Colonic mucosa (tissue), 4 donors: ENCODE data around the gene TMEM269. TPM values are rescaled to one million over a fixed set of nuclear protein-coding genes. Genes with fewer than 3 reads are reported as not detected.
A peak's percentile ranks its signal among the peaks of the same experiment; 100 is the strongest.
"Not testable (repeated sequence)": the region's sequence is repeated elsewhere in the genome, so short reads cannot be mapped to it uniquely, and the experiment has no call there.

Experiments
- DNase-seq: peaks from one replicate; pipeline ENCODE4 v3.0.0-alpha.2; 2020
- H3K27ac ChIP-seq: fragments of 200-600 bp; one replicate; pipeline ENCODE4 v1.8.0; 2021
- H3K27me3 ChIP-seq: fragments of 200-600 bp; one replicate; pipeline ENCODE4 v1.8.0; 2021
- H3K36me3 ChIP-seq: fragments of 200-600 bp; one replicate; pipeline ENCODE4 v1.8.0; 2021
- H3K4me1 ChIP-seq: fragments of 200-600 bp; one replicate; pipeline ENCODE4 v1.8.0; 2021; ENCODE audit warnings: mild to moderate bottlenecking
- H3K4me3 ChIP-seq: fragments of 200-600 bp; one replicate; pipeline ENCODE4 v1.8.0; 2021
- H3K9ac ChIP-seq, 2 donors: one replicate each; pipeline ENCODE4 v1.7.0; 2013; ENCODE audit warnings: control low read depth in 2 of 2, low read depth in 2 of 2, low read length in 2 of 2
- H3K9me3 ChIP-seq: fragments of 200-600 bp; one replicate; pipeline ENCODE4 v1.8.0; 2021
- CTCF ChIP-seq: fragments of 200-600 bp; IDR thresholded peaks from one replicate; pipeline ENCODE4 v1.8.0; 2022; ENCODE audit warnings: antibody characterized with exemption, mild to moderate bottlenecking
- intact Hi-C: fragments of 100-400 bp; cut with DNase I; formaldehyde crosslinking; loops from one replicate; pipeline ENCODE4 v1.14.1; 2022
- total RNA-seq, 2 donors: library from RNA; stranded (reverse); fragmentation: NEBNext Ultra II Directional in 1 of 2; extraction: Animal tissue kit (Norgen Biotek cat#: 25700) in 1 of 2; gene quantifications; one replicate each; pipeline ENCODE4 v1.2.1, GENCODE V29; 2021
- donor health status: healthy.
- donor health status: DM: no; HTN: no; CAD: no.
- donor health status: DM: no; HTN: no; CAD: no.

Gene TMEM269
- total RNA-seq, 2 donors from 2014 or later, result 0.10 TPM; not detected in 1

GRCh38 chr1:42750041-42750440 lies 34.8 kb upstream of the TMEM269 start:
- Histone ChIP-seq H3K27me3 (no peaks in the 10 kb centered on the region), H3K4me3 (no peak overlapping the region), H3K4me1 (no peaks in the 10 kb centered on the region), H3K9me3 (no peaks in the 10 kb centered on the region), H3K36me3 (no peaks in the 10 kb centered on the region), H3K9ac (no peak overlapping the region), H3K27ac (no peak overlapping the region)
- DNase-seq, result no peak
- intact Hi-C loops, result no loop called here
- TF ChIP-seq CTCF, result no peak

GRCh38 chr1:42751511-42752070 lies 33.2 kb upstream of the TMEM269 start:
- H3K9ac ChIP-seq, H3K36me3 ChIP-seq, H3K9me3 ChIP-seq, intact Hi-C loops, H3K27ac ChIP-seq, H3K4me1 ChIP-seq, H3K4me3 ChIP-seq, DNase-seq, H3K27me3 ChIP-seq: not testable (repeated sequence)

GRCh38 chr1:42752284-42752683 lies 32.5 kb upstream of the TMEM269 start:
- TF ChIP-seq CTCF, result no peak
- intact Hi-C loops, result no loop called here
- Histone ChIP-seq H3K4me3 (no peak overlapping the region), H3K36me3 (no peaks in the 10 kb centered on the region), H3K27ac (no peak overlapping the region), H3K9ac (no peak overlapping the region), H3K27me3 (no peaks in the 10 kb centered on the region), H3K9me3 (no peaks in the 10 kb centered on the region), H3K4me1 (no peaks in the 10 kb centered on the region)
- no peak for DNase-seq

GRCh38 chr1:42753070-42753469 lies 31.7 kb upstream of the TMEM269 start:
- Histone ChIP-seq H3K4me1 (no peaks in the 10 kb centered on the region), H3K36me3 (no peaks in the 10 kb centered on the region), H3K9ac (no peak overlapping the region), H3K27ac (no peak overlapping the region), H3K4me3 (no peak overlapping the region), H3K9me3 (no peaks in the 10 kb centered on the region), H3K27me3 (no peaks in the 10 kb centered on the region)
- no peak for TF ChIP-seq CTCF
- intact Hi-C loops, result no loop called here
- DNase-seq, result no peak

- intact Hi-C loops, result no loop called here
Measured at GRCh38 chr1:42756956-42757891, 27.6 kb upstream of the TMEM269 start.

More at GRCh38 chr1:42756956-42757891, 27.6 kb upstream of the TMEM269 start:
- TF ChIP-seq CTCF, result peak; percentile 51
- H3K9me3 ChIP-seq, result no peaks in the 10 kb centered on the region
- H3K27me3 ChIP-seq, result no peaks in the 10 kb centered on the region
- H3K4me1 ChIP-seq, result no peaks in the 10 kb centered on the region
- no peak overlapping the region for H3K27ac ChIP-seq
- no peak overlapping the region for H3K9ac ChIP-seq
- H3K4me3 ChIP-seq, result no peak overlapping the region
- H3K36me3 ChIP-seq, result no peaks in the 10 kb centered on the region
- DNase-seq, result no peak
